GM20431 (cell line): ENCODE results near the gene PLOD3.

Experiments
- in situ Hi-C: fragments of 300-500 bp; cut with MseI, MboI; formaldehyde crosslinking; loops from one replicate; pipeline ENCODE4 v1.15.0; 2020; ENCODE audit warnings: low sequenced_read_pairs; ENCODE audit not compliant: unreplicated experiment

Gene PLOD3

DNA sequence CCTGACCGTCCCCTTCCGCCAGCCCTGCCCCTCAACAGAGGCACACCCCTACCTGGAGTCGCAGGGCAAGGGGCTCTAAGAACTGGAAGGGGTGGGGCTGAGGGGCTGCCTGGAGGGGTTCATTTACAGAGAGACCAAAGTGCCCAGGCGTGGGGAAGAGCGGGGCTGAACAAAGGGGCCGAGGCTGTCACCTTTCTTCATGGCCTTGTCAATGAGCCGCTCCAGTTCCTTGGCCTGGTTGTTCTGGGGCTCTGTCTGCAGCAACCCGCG, 22.5 kb upstream of the PLOD3 start:
- in situ Hi-C loops, result no loop called here

DNA sequence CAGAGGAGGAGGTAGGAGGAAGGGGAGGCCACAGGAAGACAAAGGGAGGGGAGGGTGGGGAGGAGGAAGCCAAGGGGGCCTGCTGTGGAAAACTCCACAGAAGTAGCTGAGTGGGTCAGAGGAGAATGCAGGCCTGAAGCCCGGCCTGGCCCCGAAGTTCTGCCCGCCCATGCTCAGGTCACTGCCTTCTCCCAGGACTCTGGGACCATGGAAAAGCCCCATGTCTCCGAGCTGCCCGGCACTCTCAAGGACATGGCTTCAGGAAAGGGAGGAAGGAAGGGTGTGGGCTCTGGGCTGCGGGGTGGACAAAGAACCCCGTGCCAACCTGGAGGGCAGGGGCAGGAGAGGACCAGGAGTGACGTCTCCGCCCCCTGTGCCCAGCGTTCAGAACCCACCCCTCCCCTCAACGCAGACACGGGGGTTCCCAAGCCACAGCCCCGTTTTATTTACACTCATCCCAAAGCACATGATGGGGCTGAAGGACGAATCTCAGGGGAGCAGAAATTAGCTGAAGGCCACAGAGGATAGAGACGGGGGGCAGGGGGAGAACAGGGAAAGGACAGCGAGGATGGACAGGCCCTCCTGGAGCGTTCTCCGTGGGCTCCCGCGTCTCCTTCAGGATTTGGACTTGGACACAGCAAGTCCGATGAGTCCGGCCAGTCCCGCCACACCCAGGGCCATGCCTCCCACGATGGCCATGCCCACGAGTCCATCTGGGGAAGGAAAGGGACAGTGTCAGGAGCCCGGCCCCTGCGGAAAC, 22.0 kb upstream of the PLOD3 start:
- in situ Hi-C loops, result no loop called here

DNA sequence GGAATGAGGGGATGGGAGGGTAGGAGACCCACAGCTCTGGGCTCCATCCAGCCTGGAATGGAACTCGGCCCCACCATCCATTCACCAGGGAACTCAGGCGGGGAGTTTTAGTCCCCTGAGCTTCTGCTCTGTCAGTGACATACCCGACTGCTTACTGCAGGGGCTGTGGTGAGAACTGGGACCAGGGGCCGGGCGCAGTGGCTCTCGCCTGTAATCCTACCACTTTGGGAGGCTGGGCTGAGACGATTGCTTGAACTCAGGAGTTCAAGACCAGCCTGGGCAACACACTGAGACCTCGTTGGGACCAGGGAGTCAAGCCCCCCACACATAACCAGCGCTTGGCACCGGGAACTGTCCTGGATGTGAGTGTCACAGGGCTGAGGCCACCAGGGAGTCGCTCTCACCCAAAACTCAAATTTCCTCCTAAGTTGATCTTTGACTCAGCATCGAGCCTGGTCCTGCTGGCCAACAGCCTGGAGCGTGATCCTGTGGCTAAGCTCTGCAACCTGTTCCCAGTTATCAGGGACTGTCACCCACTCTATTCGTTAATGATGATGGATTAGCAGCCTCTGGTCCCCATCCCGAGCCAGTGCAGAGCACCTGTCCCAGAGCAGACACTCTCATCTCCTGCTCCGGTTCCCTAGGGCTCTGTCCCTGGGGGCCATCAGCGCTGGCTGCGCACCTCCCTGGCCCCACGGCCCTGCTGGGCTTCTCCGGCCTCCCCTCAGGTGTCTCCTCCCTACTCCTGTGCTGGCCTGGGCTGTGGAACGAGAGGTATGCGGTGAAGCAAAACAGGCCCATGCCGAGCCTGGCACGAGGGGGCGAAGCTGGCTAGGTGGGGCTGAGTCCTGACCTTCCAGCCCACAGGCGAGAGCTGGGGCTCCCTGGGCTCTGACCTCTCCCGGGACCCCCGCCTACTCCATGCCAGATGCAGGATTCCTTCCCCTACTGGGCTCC, 21.1 kb upstream of the PLOD3 start:
- in situ Hi-C loops, result no loop called here

DNA sequence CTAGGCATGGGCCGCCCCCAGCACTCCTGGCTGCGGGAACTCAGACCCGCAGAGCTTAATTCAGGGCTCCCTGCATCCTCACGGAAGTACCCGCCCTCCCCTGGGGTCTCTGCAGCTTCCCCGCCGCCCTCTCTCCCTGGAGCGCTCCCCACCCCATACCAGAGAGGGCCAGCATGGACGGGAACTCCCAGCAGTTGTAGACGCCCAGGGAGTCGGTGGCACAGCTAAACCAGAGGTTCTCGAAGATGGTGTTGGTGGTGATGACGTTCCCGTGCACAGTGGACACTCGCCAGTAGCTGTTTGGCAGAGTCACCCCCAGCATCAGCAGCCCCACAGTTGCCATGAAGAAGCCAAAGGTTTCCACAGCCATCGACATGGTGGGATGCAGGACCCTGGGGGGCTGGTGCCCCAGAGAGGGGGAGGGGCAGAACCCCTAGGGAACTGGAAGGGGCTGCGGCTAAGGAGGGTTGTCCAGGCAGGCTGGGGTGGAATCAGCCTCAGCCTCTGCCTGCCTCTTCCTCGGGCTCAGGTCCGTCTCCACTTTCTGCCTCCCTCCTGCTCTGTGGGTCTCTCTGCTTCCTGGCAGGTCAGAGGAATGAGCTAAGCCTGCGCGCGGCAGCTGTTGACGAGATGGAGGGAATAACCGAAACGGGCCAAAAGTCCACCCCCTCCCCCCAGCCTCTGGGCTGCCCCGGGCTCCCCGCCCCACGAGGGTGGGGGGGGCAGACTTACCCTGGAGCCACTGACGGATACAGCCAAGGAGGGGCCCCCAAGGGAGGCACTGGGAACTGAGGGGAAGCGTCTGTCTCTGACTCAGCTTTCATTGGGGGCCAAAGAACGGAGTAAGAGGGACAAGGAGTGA, 20.1 kb upstream of the PLOD3 start, which contains the start of gene CLDN15:
TSS of gene CLDN15 (minus strand) at position 597 of the 862 bp plus-strand sequence. CDS start at position 376, 221 bp downstream.
- in situ Hi-C loops, result no loop called here

DNA sequence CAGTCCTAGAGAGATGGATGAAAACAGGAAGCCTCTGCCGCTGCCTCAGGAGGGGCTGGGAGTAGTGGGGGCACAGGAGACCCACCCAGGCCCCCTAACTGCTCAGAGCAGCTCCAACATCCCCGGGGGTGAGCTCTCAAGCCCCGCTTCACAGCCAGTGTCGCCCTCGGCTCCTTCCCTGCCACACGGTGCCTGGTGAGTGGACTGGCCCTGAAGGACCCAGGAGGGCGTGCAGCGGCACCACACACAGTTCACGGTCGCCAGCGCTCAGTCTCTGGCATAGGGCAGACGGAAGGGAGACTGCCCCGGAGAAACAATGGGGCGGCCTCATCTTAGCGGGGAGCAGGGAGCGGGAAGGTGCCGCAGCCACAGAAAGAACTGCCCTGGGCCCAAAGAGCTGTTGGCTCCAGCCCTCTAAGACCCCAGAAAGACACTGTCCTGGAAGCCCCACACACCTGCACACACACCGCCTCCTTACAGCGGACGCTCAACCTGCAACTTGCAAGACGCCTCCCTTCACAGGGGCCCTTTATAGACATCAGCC, 19.0 kb upstream of the PLOD3 start:
- in situ Hi-C loops, result no loop called here

DNA sequence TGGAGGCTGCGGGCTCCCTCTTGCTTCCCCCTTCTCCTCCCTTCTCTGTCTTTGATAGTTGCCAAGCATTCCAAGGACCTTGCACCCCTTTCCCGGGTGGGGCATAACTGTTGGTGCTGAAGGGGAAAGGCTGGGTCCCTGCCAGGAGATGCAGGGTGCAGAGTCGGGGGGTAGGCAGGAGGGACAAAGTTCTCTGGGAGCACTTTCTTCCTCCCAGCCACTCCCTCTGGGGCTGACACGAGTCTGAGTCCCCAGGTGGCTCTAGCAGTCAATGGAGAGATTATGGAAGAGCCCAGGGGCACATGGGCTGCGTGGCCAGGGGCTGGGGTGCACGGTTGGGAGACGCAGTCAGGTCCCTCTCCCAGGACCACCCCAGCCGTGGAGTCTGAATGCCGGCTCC, 18.1 kb upstream of the PLOD3 start:
- in situ Hi-C loops, result no loop called here

DNA sequence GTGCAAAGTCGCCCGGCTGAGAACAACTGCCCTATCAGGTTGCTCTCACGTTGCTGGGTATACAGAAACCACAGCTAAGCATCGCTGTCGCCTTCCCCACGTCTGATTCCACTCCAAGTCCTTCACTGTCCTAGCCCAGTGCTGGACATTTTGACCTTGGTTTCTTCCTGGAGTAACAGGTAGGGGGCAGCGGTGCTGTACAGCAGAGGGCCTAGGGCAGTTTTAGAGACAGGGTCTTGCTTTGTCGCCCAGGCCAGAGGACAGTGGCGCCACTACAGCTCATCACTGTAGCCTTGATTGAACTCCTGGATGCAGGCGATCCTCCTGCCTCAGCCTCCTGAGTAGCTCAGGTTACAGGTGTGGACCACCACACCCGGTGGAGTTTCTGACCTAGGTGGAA, 17.7 kb upstream of the PLOD3 start:
- in situ Hi-C loops, result no loop called here

DNA sequence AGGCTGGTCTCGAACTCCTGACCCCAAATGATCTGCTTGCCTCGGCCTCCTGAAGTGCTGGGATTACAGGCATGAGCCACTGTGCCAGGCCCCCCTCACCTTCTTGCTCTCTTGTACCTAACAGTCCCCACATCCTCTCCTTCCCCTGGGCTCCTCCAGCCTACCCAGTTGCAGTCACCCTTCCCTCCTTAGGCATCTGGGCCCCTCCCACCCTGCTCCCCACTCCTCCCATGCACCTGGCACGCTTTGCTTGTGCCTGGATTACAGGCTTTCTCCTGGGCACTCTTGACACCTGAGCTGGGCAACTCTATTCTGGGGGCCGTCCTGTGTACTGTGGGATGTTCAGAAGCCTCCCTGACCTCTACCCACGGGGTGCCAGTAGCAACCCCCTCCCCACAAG, 17.3 kb upstream of the PLOD3 start:
- in situ Hi-C loops, result no loop called here

DNA sequence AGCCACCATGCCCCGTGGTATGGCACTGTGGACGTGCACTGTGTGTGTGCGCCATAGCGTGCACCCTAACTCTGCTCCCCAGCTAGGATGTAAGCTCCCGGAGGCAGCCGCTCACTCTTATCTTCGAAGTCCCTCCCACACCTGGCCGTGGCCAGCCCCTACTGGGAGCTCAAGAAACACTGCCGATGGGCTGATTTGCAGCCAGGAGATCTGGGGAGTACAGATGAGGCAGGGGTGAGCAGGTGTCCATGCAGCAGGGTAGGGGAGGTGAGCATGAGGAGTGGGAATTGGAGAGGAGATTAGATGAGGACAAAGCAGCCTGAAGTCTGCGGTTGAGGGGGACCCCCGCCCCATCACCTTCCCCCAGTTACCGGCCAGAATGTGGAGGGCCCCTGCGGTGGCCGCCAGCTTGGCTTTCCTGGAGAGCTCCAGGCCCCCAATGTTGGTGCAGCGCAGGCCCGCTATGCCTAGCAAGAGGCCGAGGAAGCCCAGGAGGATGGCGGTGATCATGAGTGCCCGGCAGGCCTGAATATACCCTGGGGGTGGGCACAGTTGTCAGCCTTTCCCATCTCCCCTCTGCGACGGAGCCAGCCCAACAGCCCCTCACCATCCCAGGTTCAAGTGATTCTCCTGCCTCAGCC, 16.6 kb upstream of the PLOD3 start:
- in situ Hi-C loops, result no loop called here

DNA sequence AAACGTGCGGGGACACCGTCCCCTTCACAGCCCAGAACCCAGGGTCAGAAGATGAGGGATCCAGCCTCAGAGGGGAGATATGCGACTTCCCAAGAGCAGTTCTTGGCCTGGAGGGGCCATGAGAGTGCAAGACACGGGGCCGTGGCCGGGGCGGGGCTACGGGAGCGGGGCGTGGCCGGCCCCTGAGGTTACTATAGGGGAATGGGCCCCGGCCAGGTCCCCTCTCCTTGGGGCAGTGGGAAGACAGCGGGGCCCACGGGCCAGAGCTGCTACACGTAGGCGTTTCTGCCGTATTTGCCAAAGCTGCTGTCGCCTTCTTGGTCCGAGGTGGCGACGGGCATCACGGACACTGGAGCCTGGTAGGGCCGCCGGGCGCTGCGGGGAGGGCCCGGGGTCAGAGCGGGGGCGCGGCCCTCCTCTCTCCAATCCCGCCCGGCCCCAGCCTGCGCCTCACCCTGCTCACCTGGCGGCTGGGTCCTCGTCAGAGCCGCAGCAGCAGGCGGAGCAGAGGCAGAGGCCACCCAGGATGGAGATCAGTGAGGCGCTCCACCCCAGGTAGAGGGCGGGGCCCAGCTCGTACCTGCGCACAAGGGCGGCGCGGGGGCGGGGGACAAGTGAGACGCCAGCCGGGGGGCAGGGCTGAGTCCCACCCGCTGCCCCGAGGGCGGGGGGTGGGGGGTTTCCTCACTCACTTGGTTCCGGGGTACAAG, 14.9 kb upstream of the PLOD3 start:
- in situ Hi-C loops, result no loop called here

DNA sequence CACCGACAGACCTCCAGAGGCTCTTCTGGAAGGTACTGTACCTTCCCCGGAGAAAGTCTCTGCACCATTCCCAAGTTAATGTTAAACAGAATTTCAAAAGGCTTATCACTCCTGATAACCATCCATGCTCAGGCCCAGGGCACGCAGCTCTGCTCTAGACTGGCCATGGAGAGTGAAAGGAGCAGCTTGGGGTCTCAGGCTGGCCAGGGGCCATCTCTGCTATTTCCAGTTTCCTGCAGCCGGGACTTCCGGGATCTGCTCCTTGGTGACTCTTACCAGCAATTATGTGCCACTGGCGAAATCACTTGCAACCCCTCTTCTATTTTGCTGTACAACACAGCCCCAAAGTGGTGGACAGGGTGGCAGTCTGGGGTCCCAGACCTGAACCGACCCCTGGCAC, 14.3 kb upstream of the PLOD3 start:
- in situ Hi-C loops, result no loop called here

DNA sequence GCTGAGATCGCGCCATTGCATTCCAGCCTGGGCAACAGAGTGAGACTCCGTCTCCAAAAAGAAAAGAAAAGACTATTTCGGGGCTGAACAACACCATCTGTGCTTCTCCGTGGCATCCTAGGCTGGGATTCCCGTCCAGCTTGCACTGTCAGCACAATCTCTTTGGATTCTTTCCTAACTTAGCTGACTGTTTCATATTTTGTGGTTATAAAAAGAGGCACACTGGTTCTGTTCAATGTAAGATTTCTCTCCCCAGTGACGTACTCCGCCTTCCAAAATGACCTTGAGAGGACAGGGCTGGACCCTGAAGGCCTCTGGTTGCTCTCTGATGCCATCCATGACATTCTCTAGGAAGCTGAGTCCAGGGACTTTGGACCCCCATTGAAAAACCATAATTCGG, 9.3 kb upstream of the PLOD3 start:
- in situ Hi-C loops, result no loop called here

DNA sequence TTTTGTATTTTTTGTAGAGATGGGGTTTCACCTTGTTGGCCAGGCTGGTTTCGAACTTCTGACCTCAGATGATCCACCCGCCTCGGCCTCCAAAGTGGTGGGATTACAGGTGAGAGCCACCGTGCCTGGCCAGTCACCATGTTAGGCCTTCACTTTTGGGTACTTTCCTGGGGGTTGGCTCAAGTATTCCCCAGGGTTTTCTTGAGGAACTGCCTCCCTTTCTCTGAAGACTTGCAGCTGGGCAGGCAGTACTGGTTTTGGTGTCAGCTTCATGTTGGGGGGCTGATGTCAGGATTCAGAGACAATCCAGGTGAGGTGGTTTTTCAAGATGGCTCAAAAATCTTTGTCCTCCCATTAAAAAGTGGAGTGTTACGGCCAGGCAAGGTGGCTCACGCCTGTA, 8.3 kb upstream of the PLOD3 start:
- in situ Hi-C loops, result no loop called here

DNA sequence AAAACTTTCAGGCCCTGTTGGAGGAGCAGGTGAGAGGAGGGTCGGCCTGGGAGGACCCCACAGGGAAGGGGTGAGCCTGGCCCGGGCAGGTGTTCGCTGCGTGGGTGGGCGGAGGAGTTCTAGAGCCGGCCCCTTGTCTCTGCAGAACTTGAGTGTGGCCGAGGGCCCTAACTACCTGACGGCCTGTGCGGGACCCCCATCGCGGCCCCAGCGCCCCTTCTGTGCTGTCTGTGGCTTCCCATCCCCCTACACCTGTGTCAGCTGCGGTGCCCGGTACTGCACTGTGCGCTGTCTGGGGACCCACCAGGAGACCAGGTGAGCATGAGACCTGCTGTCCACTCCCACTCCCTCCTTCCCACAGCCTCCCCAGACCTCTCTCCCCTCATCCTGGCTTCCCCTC, 6.1 kb upstream of the PLOD3 start:
- in situ Hi-C loops, result no loop called here

DNA sequence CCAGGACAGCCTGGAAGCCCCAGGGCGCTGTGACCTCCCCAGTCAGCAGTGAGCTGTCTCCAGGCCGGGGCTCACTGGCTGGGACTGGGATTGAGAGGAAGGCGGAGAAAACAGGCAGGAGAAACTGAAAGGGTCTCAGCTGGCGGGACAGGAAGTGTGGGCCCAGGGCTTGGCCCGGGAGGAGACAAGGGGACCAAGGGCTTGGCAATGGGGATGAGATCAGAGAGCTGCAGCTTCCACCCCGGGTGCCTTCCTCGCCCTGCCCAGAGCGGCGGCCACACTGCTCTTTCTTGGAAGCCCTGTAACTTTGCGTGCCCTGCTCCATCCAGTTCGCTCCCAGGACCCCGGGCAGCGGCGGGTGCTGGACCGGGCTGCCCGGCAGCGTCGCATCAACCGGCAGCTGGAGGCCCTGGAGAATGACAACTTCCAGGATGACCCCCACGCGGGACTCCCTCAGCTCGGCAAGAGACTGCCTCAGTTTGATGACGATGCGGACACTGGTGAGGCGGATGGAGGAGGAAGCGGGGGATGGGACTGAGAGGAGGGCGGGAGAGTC, 5.0 kb upstream of the PLOD3 start:
- in situ Hi-C loops, result no loop called here

DNA sequence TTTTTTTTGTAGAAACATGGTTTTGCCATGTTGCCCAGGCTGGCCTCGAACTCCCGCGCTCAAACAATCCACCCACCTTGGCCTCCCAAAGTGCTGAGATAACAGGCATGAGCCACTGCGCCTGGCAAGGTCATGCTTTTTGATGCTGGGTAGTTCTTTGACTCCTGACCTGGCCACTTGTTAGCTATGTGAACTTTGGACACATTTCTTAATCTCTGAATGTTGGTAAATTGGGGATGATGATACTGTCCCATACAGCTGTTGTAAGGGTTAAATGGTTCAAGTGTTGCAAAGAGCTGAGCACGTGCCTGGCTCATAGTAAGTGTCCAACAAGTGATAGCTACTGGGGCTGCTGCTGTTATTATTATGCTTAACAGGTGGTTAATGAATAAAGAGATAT, 2.9 kb upstream of the PLOD3 start:
- in situ Hi-C loops, result no loop called here

DNA sequence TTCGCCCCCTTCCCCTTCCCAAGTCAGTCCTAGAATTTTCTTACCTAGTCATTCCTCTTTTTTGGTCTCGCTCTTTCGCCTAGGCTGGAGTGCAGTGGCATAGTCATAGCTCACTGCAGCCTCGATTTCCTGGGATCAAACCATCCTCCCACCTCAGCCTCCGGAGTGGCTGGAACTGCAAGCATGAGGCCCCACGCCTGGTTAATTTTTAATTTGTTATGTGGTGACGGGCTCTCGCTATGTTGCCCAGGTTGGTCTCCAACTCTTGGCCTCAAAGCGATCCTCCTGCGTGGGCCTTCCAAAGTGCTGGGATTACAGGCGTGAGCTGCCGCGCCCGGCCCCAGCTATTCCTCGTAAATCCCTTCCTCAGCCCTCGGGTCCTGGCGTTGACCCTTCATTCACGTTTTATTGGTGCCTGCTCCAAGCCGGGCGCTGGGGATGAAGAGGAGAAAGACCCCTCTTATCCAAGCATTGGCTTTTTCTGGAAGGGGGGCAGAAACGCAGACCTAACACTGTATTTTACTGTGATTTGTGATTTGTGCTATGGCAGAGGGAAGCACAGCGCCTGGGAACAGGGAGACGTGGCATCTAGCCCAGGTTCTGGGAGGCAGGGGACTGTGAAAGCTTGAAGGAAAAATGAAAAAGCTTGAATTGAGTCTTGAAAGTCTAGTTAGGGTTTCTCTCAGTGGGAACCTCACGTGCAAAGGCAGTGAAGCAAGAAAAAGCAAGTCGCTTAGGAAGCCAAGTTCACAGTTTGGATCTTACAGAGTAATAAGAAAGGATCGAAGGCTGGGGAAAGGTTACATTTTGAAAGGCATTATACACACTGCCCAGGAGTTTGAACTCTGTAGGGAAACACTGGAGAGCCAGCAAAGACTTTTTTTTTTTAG, 1.1 kb upstream of the PLOD3 start:
- in situ Hi-C loops, result no loop called here

DNA sequence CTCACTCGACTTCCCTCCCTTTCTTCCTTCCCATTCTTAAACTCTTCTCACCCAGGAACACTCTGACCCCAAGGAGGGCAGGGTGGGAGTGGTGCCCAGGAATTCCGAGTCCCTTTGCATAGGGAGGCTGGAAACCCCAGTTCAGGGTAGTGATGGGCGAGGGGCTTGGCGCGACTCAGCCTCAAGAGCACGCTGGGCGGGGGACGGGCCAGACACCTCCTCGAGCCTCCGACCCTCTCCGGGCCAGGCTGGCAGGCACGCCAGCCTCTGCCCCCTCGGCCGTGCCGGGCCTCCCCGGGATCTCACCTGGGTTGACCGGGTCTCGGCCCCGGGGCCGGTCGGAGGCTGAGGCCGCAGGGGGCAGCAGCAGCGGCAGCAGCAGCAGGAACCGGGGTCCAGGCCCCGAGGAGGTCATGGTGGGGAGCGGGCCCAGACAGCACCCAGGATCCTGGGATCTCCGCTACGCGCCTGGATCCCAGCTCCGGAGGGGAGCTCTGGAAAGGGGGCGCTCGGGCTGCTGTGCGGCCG, 457 bp downstream of the PLOD3 start:
- in situ Hi-C loops, result no loop called here
